Common myeloid progenitor, CD34-positive (primary cell): ENCODE data around the gene EPB41L5.
"Not testable (repeated sequence)": the region's sequence is repeated elsewhere in the genome, so short reads cannot be mapped to it uniquely, and the experiment has no call there.

Experiments
- CTCF ChIA-PET: fragments of 350-600 bp; sonication (Branson Sonifier 250); formaldehyde crosslinking; loops from one replicate; lab custom pipeline; 2021; ENCODE audit warnings: antibody characterized with exemption; lab: Charles Lee
- POLR2A ChIA-PET: fragments of 350-600 bp; sonication (Branson Sonifier 250); formaldehyde crosslinking; loops from one replicate; lab custom pipeline; 2021; ENCODE audit warnings: antibody characterized with exemption; lab: Charles Lee
- DNase-seq, 3 donors: peaks; one replicate each; pipeline versions ENCODE4 v3.0.0 to v3.0.0-alpha.2; 2013
- H3K27ac ChIP-seq, 2 experiments: 1 replicate in 1 of 2; 2 replicates in 1 of 2; pipeline ENCODE4 v1.7.0; 2013; ENCODE audit warnings: inconsistent platforms in 2 of 2, low read length in 2 of 2, mild to moderate bottlenecking in 2 of 2, low read depth in 1 of 2, moderate library complexity in 1 of 2; ENCODE audit not compliant: severe bottlenecking in 2 of 2, insufficient read depth in 1 of 2, poor library complexity in 1 of 2
- H3K27me3 ChIP-seq, 5 experiments: replicated peaks in 2 of 5; 1 replicate in 3 of 5; 2 replicates in 2 of 5; pipeline versions ENCODE4 v1.6.1 to v1.7.0; 2013; ENCODE audit warnings: low read length in 4 of 5, mild to moderate bottlenecking in 2 of 5, moderate library complexity in 2 of 5, inconsistent platforms in 1 of 5; ENCODE audit not compliant: insufficient read depth in 5 of 5, control insufficient read depth in 4 of 5
- H3K36me3 ChIP-seq, 4 experiments: 1 replicate in 2 of 4; 2 replicates in 2 of 4; pipeline versions ENCODE4 v1.6.1 to v1.7.0; 2013; ENCODE audit warnings: low read length in 3 of 4, control low read depth in 1 of 4, mild to moderate bottlenecking in 1 of 4; ENCODE audit not compliant: control insufficient read depth in 4 of 4, insufficient read depth in 4 of 4
- H3K4me1 ChIP-seq, 4 experiments: 1 replicate in 3 of 4; 2 replicates in 1 of 4; pipeline versions ENCODE4 v1.6.1 to v1.7.1; 2013; ENCODE audit warnings: low read length in 3 of 4, mild to moderate bottlenecking in 3 of 4, control low read depth in 1 of 4, inconsistent platforms in 1 of 4, moderate library complexity in 1 of 4; ENCODE audit not compliant: control insufficient read depth in 4 of 4, insufficient read depth in 4 of 4; ENCODE audit errors: control extremely low read depth in 1 of 4
- H3K4me3 ChIP-seq, 7 experiments: 1 replicate in 4 of 7; 2 replicates in 3 of 7; pipeline versions ENCODE4 v1.5.1 to v1.7.0; 2013; ENCODE audit warnings: mild to moderate bottlenecking in 7 of 7, low read length in 6 of 7, moderate library complexity in 6 of 7, inconsistent platforms in 2 of 7, low read depth in 2 of 7, control low read depth in 1 of 7; ENCODE audit not compliant: insufficient read depth in 4 of 7, control insufficient read depth in 1 of 7; ENCODE audit errors: extremely low read depth in 1 of 7
- H3K9me3 ChIP-seq, 5 experiments: 1 replicate in 4 of 5; 2 replicates in 1 of 5; pipeline versions ENCODE4 v1.6.1 to v1.7.1; 2013; ENCODE audit warnings: low read length in 4 of 5, mild to moderate bottlenecking in 2 of 5, inconsistent platforms in 1 of 5, low read depth in 1 of 5, moderate library complexity in 1 of 5; ENCODE audit not compliant: control insufficient read depth in 4 of 5, insufficient read depth in 2 of 5; ENCODE audit errors: control extremely low read depth in 1 of 5
- WGBS: methylation state at CpG from one replicate; pipeline ENCODE4 v1.1.5; 2013; ENCODE audit not compliant: insufficient coverage; 5-methylcytosine and 5-hydroxymethylcytosine counted together

EPB41L5 gene

GRCh38 chr2:120016800-120017199 is 3.9 kb downstream of the EPB41L5 start:
- Histone ChIP-seq H3K9me3 (no peaks in the 10 kb centered on the region), H3K36me3 (no peaks in the 10 kb centered on the region), H3K4me3 (no peak overlapping the region), H3K27ac (no peak overlapping the region), H3K4me1 (peaks cover 0 to 16% (median 10%) of the 10 kb centered on the region in 4 experiments), H3K27me3 (peaks cover 0 to 13% (median 2%) of the 10 kb centered on the region in 5 experiments)
- ChIA-PET POLR2A (no interaction called here), CTCF (no interaction called here)
- WGBS = no CpG with 5 or more reads among the region's 3 CpGs
- no peak for DNase-seq

- H3K4me3 ChIP-seq = no peak overlapping the region
- DNase-seq = no peak
- ChIA-PET CTCF (no interaction called here), POLR2A (no interaction called here)
- peaks cover 0 to 15% (median 9%) of the 10 kb centered on the region in 4 experiments for H3K4me1 ChIP-seq
- no peaks in the 10 kb centered on the region for H3K9me3 ChIP-seq
- H3K27me3 ChIP-seq = peaks cover 0 to 11% (median 2%) of the 10 kb centered on the region in 5 experiments
- no peaks in the 10 kb centered on the region for H3K36me3 ChIP-seq
- no CpG with 5 or more reads among the region's 2 CpGs for WGBS
- H3K27ac ChIP-seq = no peak overlapping the region
Measured at GRCh38 chr2:120017201-120017600, 4.3 kb downstream of the EPB41L5 start.

GRCh38 chr2:120018549-120018948 is 5.7 kb downstream of the EPB41L5 start:
- Histone ChIP-seq H3K27ac (no peak overlapping the region), H3K9me3 (no peaks in the 10 kb centered on the region), H3K36me3 (no peaks in the 10 kb centered on the region), H3K4me3 (no peak overlapping the region), H3K27me3 (peaks cover 0 to 6% (median 2%) of the 10 kb centered on the region in 5 experiments), H3K4me1 (peaks cover 0 to 4% (median 1%) of the 10 kb centered on the region in 4 experiments)
- ChIA-PET CTCF (no interaction called here), POLR2A (no interaction called here)
- 100% methylated on average over 1 of the region's 4 CpGs for whole genome bisulfite sequencing
- no peak for DNase-seq

GRCh38 chr2:120020554-120020953 is 7.7 kb downstream of the EPB41L5 start:
- H3K27ac ChIP-seq = no peak overlapping the region
- ChIA-PET CTCF (no interaction called here), POLR2A (no interaction called here)
- no peak overlapping the region for H3K4me3 ChIP-seq
- no peak for DNase-seq
- WGBS = 88% methylated on average over 1 of the region's 1 CpG
- no peaks in the 10 kb centered on the region for H3K36me3 ChIP-seq
- no peaks in the 10 kb centered on the region for H3K27me3 ChIP-seq
- H3K9me3 ChIP-seq = peaks cover 0 to 5% (median 0%) of the 10 kb centered on the region in 5 experiments
- no peaks in the 10 kb centered on the region for H3K4me1 ChIP-seq

GRCh38 chr2:120022505-120022904 is 9.6 kb downstream of the EPB41L5 start:
- CTCF ChIA-PET, H3K36me3 ChIP-seq, POLR2A ChIA-PET, H3K4me1 ChIP-seq, H3K4me3 ChIP-seq, DNase-seq, H3K27me3 ChIP-seq, H3K27ac ChIP-seq: not testable (repeated sequence)
- H3K9me3 ChIP-seq = peaks cover 0 to 14% (median 0%) of the 10 kb centered on the region in 5 experiments
- no CpG with 5 or more reads among the region's 1 CpG for WGBS

GRCh38 chr2:120026890-120027289 is 14.0 kb downstream of the EPB41L5 start:
- no peak overlapping the region for H3K4me3 ChIP-seq
- peaks cover 0 to 14% (median 0%) of the 10 kb centered on the region in 5 experiments for H3K9me3 ChIP-seq
- CTCF ChIA-PET = no interaction called here
- no peaks in the 10 kb centered on the region for H3K36me3 ChIP-seq
- no peak for DNase-seq
- no peaks in the 10 kb centered on the region for H3K4me1 ChIP-seq
- no peaks in the 10 kb centered on the region for H3K27me3 ChIP-seq
- POLR2A ChIA-PET = no interaction called here
- no CpG with 5 or more reads among the region's 2 CpGs for WGBS
- H3K27ac ChIP-seq = no peak overlapping the region

GRCh38 chr2:120028795-120029194 is 15.9 kb downstream of the EPB41L5 start:
- 100% methylated on average over 3 of the region's 5 CpGs for WGBS
- no peak for DNase-seq
- H3K36me3 ChIP-seq = no peaks in the 10 kb centered on the region
- no peaks in the 10 kb centered on the region for H3K27me3 ChIP-seq
- ChIA-PET CTCF (interaction anchor here (0.7 kb wide), 1 partner anchor 166 kb away, joined by 3 read pairs; no protein-coding TSS in a partner anchor), POLR2A (no interaction called here)
- H3K9me3 ChIP-seq = peaks cover 0 to 14% (median 0%) of the 10 kb centered on the region in 5 experiments
- H3K4me1 ChIP-seq = no peaks in the 10 kb centered on the region
- H3K4me3 ChIP-seq = no peak overlapping the region
- no peak overlapping the region for H3K27ac ChIP-seq
